Rectal smooth muscle tissue (tissue), 1 donor: ENCODE data around the gene KCNAB1.
A peak's percentile ranks its signal among the peaks of the same experiment; 100 is the strongest.

Experiments
- H3K27ac ChIP-seq: one replicate; pipeline ENCODE4 v1.7.0; 2013; ENCODE audit warnings: low read depth, low read length, inconsistent platforms
- H3K27me3 ChIP-seq: one replicate; pipeline ENCODE4 v1.7.0; 2013; ENCODE audit warnings: low read length; ENCODE audit not compliant: control insufficient read depth, insufficient read depth
- H3K36me3 ChIP-seq: one replicate; pipeline ENCODE4 v1.7.0; 2013; ENCODE audit warnings: low read length; ENCODE audit not compliant: control insufficient read depth, insufficient read depth
- H3K4me1 ChIP-seq: one replicate; pipeline ENCODE4 v1.7.0; 2013; ENCODE audit warnings: low read length; ENCODE audit not compliant: control insufficient read depth, insufficient read depth
- H3K4me3 ChIP-seq: one replicate; pipeline ENCODE4 v1.7.0; 2013; ENCODE audit warnings: low read length
- H3K9ac ChIP-seq: one replicate; pipeline ENCODE4 v1.7.0; 2013; ENCODE audit warnings: low read length

Gene KCNAB1

DNA sequence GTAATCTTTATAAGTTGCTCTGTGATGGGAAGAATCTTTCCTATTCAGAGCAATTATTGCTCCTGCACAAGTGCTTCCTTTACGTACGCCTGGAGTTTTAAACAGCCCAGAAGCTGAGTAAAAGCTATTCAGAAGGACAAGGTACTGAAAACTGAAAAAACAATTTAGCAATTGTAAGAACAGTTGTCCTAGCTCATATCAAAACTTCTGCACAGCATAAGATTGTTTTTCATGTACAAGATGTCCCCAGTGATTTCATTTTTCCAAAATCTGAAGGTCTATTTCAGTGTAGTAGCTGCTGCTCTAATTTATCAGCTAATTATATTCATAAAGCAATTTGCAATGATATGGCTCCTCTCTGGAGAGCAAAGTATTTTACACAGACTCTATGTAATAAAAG lies 23.7 kb downstream of the KCNAB1 start:
- Histone ChIP-seq H3K36me3 (no peaks in the 10 kb centered on the region), H3K9ac (no peak overlapping the region), H3K27ac (no peak overlapping the region), H3K4me1 (peaks cover 8% of the 10 kb centered on the region), H3K27me3 (no peaks in the 10 kb centered on the region), H3K4me3 (no peak overlapping the region)

DNA sequence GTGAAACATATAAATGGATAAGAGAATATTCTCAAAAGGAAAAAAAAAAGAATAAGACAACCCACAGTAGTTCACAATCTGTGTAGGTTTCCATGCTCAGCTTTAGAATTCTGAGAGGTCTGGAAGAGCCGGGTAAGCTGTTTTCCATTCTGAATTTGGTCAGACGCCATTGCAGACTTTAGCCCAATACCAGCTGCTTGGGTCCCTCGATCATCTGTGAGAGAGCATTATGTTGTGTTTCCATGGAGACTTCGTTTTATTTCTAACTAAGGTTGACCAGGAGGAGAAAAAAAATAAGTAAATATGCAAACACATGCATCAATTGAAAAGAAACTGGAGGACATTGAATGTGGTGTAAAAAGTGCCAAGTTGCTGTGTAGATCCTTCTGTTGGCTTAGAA lies 25.5 kb downstream of the KCNAB1 start:
- H3K27me3 ChIP-seq, result no peaks in the 10 kb centered on the region
- H3K4me1 ChIP-seq, result peaks cover 17% of the 10 kb centered on the region
- H3K27ac ChIP-seq, result no peak overlapping the region
- H3K9ac ChIP-seq, result no peak overlapping the region
- no peak overlapping the region for H3K4me3 ChIP-seq
- no peaks in the 10 kb centered on the region for H3K36me3 ChIP-seq

DNA sequence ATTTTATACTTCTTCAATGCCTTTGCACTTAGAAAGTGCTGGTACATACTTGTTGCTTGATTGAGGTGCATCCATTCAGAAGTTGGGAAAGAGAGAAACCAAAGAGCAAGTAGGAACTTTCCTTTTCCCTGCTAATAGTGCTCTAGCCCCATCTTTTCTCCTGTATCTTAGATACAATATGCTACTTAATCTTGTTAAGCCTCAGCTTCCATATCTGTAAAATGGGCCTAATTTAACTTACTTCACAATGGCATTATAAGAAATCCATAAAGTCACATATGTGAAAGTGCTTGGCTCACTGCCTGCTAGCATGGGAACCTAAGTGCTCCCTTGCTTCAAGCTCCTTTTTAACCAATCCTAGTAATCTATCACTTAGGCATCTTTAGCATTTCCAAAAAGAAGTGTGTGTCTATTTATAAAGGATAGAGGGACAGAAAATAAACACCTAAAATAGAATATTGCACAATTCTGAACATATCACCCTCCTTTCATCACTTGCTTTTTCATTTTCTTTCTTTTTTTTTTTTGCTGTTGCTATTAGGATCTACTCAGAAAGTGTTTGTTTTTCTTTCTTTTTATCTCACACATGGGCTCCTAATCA lies 28.1 kb downstream of the KCNAB1 start:
- Histone ChIP-seq H3K27me3 (no peaks in the 10 kb centered on the region), H3K36me3 (no peaks in the 10 kb centered on the region), H3K9ac (no peak overlapping the region), H3K27ac (no peak overlapping the region), H3K4me1 (peaks cover 29% of the 10 kb centered on the region), H3K4me3 (no peak overlapping the region)

DNA sequence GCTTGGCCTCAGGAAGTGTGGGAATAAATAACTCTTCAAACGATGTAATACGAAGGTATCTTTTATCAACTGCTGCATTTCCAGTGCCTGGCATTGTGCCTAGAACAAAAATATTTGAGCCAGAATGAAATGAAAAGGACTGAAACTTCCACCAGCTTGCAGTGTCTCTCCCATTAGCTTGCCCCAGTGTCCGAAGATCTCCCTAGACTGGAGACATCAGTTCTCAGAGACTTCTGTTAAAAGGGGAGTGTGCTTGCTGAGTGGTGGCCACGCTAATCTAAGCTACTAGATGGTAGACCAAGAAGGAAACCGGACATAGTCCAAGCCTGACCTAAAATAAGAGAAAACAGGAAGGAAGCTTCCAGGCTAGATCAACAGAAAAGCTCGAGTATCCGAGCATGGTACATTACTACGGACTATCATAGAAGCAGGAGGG lies 28.6 kb downstream of the KCNAB1 start:
- no peak overlapping the region for H3K4me3 ChIP-seq
- peak overlapping the region; percentile 11 for H3K27ac ChIP-seq
- H3K36me3 ChIP-seq, result no peaks in the 10 kb centered on the region
- H3K9ac ChIP-seq, result no peak overlapping the region
- no peaks in the 10 kb centered on the region for H3K27me3 ChIP-seq
- peaks cover 29% of the 10 kb centered on the region for H3K4me1 ChIP-seq

DNA sequence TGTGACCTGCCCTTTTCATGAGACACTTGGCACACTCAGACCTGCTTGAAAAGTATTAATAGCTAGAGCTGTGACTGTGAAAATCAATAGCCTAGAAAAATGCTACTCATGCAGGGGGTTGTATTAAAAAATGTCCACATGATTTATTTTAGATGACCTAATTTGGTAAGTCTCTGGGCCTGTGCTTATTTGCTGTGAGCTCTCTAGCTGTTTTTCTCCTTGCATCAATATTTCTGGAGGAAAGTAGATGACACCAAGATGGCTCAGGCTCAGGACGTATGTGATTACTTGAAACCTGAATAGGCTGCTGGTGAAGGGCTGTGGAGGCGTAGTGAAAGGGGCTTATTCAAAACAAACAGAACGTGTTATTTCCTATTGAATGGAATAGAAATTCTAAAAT lies 29.5 kb downstream of the KCNAB1 start:
- no peaks in the 10 kb centered on the region for H3K36me3 ChIP-seq
- H3K27me3 ChIP-seq, result no peaks in the 10 kb centered on the region
- H3K27ac ChIP-seq, result peak overlapping the region; percentile 33
- H3K4me3 ChIP-seq, result no peak overlapping the region
- no peak overlapping the region for H3K9ac ChIP-seq
- peaks cover 29% of the 10 kb centered on the region for H3K4me1 ChIP-seq

DNA sequence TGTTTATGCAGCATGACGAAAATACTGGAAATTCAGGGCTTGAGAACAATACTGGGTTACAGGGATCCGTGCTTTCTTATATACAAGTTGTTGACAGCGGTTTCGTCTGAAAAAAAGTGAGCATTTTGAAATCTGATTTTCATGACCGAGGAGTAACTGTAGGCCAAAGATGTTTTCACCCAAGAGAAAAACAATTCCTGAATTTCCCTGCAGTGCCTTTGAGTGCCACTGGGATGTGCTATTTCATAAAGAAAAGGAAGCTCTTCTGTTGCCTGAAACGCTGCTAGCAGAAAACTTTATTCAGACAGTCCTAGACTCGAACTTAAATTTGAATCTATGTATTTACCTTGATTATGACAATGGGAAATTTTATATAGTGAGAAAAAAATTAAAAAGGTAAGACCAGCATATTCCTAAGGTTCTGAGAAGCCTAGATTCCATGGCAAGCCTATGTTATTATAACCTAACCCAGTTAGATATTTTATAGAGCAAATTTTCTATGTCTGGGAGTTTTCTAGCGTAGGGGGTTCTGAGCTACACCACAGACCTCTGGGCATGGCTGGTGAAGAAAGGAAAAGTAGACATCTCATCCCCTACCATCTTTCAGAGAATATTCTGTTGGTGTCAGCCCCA lies 30.2 kb downstream of the KCNAB1 start:
- Histone ChIP-seq H3K9ac (no peak overlapping the region), H3K27ac (peak overlapping the region; percentile 33), H3K4me1 (peaks cover 29% of the 10 kb centered on the region), H3K36me3 (no peaks in the 10 kb centered on the region), H3K4me3 (no peak overlapping the region), H3K27me3 (no peaks in the 10 kb centered on the region)

DNA sequence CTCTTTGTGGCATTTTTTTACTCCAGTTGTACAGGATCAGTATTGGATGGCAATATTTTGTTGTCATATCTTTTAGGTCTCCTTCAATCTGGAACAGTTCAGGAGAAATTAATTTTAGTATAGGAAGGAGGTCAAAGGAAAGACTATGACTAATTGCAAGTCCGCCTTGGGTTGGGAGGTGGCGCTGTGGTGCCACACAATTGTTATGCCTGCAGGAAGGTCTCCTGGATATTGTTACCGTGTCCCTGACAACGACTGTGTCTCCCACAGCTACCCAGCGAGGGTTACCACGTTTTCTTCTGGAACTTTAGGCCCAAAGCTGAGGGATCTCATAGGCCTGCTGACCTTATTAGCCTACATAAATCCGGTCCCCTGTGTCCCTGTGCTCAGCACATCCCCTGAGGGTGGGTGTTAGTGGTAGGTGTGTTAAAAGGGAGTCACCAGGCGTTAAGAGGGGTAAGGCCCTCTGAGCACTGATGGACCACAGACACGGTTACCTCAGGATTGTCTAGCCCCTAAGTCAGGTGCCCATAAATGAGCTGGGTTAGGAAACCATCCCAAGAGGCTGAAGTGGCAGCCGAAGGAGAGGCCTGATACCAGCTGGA lies 31.5 kb downstream of the KCNAB1 start:
- no peak overlapping the region for H3K9ac ChIP-seq

DNA sequence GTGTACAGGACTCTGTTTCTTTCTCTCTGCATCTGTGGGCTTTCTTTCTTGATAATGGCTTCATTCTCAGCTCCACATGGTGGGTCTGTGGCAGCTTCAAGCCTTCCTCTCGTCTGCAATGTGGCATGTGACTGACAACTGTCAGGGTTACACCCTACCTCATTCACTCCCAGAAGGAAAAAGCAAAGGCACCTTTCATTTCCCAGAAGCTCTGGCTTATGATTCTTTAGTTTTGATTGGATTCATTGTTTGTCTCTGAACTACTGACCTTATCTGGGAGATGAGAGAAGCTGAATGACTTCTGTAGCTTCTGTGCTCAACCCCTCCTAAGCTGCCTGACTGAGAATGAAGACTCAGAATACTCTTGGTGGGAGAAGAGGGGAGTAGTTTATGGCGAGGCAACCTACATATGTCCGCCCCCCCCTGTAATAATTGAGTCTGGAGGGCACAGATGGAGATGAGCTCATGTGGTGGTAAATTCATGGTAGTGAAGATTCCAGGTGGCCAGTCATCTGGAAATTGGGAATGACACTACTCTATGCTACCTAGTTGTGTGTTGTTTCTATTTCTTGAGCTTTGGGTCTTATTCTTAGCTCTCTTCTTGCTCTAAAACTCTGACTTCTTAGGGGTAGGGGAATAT lies 38.4 kb downstream of the KCNAB1 start:
- Histone ChIP-seq H3K36me3 (no peaks in the 10 kb centered on the region), H3K9ac (no peak overlapping the region), H3K4me3 (no peak overlapping the region), H3K4me1 (no peaks in the 10 kb centered on the region), H3K27ac (no peak overlapping the region), H3K27me3 (no peaks in the 10 kb centered on the region)

More for the DNA sequence above, 31.5 kb downstream of the KCNAB1 start:
- Histone ChIP-seq H3K27ac (peak overlapping the region; percentile 34), H3K27me3 (no peaks in the 10 kb centered on the region), H3K36me3 (no peaks in the 10 kb centered on the region), H3K4me3 (no peak overlapping the region), H3K4me1 (peaks cover 21% of the 10 kb centered on the region)

DNA sequence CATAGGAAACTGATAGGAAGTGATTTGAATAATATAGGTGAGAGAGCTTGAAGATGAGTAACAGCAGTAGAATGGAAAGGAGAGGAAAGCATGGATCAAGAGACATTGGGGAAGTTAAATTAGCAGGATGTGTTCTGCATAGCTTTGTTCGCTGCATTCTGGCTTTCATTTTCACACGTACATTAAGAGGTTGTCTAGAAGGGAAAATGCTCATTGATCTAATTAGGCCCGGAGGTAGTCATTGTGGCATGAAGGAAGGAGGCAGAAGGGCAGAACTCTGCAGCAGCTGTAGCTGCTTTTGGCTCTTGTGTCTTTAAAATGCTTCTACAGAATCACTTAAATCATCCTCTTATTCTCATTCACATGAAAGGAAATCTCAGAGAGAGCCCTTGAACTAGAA lies 40.3 kb downstream of the KCNAB1 start:
- no peak overlapping the region for H3K4me3 ChIP-seq
- H3K36me3 ChIP-seq, result no peaks in the 10 kb centered on the region
- no peak overlapping the region for H3K9ac ChIP-seq
- no peaks in the 10 kb centered on the region for H3K4me1 ChIP-seq
- no peaks in the 10 kb centered on the region for H3K27me3 ChIP-seq
- H3K27ac ChIP-seq, result no peak overlapping the region

DNA sequence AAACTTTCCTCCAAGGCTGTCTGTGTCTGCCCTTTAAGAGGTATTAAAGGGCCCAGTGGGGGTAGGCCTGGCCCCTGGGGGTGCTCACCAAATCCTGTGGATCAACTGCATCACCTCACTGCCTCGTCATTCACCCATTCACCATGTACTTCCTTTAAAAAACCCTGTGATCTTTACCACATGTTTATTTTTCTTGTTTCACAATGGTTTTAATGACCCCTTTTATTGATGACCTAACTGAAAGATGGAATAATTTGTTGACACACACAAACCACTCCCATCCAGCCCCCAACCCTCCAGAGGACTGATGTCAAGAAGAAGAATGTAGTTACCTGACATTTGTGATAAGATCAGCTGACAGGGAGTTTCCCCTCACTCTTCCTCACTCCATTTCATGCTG lies 40.8 kb downstream of the KCNAB1 start:
- Histone ChIP-seq H3K4me3 (no peak overlapping the region), H3K4me1 (no peaks in the 10 kb centered on the region), H3K36me3 (no peaks in the 10 kb centered on the region), H3K9ac (no peak overlapping the region), H3K27ac (no peak overlapping the region), H3K27me3 (no peaks in the 10 kb centered on the region)

DNA sequence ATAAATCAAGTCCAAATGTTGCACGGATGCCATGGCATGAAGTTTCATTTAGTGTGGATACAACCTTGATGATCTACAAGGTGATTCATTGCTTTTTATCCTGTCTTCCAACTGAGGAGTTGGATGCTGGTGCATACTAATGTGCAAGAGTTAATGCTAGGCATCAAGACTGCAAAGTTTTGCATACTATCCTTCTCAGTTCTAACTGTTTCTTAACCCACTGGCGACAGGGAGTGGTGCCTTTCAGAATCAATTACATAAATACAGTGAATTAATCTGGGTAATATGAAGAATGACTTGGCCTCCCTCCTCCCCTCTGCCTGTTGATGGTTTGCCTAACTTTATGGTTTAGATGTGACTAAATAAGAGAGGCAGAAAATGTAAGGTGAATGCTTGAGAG lies 43.5 kb downstream of the KCNAB1 start:
- Histone ChIP-seq H3K9ac (no peak overlapping the region), H3K27ac (no peak overlapping the region), H3K4me1 (no peaks in the 10 kb centered on the region), H3K4me3 (no peak overlapping the region), H3K36me3 (no peaks in the 10 kb centered on the region), H3K27me3 (no peaks in the 10 kb centered on the region)

DNA sequence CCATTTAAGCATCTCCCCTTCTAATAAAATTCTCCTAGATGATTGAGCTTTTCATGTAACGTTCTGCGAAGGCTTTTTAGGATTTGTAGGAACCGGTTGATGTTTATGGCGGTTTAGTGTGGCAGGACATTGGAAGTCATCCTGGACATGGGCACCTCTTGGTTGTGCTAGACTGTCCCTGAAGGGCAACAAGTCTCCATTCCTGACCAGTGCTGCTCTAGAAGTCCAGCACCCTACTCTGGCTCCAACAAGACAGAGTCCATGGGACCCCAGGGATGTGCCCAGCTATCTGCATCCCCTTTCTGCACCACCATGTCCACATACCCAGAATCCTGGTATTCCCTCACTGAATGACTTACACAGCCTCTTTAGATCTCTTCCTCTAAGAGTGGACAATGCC lies 46.4 kb downstream of the KCNAB1 start:
- no peak overlapping the region for H3K4me3 ChIP-seq
- H3K9ac ChIP-seq, result no peak overlapping the region
- no peaks in the 10 kb centered on the region for H3K36me3 ChIP-seq
- H3K4me1 ChIP-seq, result no peaks in the 10 kb centered on the region
- H3K27me3 ChIP-seq, result no peaks in the 10 kb centered on the region
- no peak overlapping the region for H3K27ac ChIP-seq
